HCT116 (cell line): Measurements from ENCODE around the gene SPSB3. TPM values are rescaled to one million over a fixed set of nuclear protein-coding genes. Genes with fewer than 3 reads are reported as not detected.

Source experiments
- ATAC-seq: fragments of 200-7000 bp; cut with Tn5 transposase; 2 replicates; pipeline ENCODE4 v1.9.1; 2020; ENCODE audit warnings: mild to moderate bottlenecking, moderate library complexity
- BruUV-seq: library from RNA; stranded (reverse); fragments of 400-500 nt; replicated peaks from 2 replicates; lab custom pipeline; 2021; lab: Mats Ljungman, UMichigan
- CTCF ChIA-PET: fragments of 300-600 bp; sonication (Branson Sonifier 250); formaldehyde crosslinking; loops from one replicate; lab custom pipeline; 2021; ENCODE audit warnings: antibody characterized with exemption; lab: Charles Lee
- POLR2A ChIA-PET: fragments of 300-600, 350-600 bp; sonication (Branson Sonifier 250); formaldehyde crosslinking; loops from one replicate; lab custom pipeline; 2021; ENCODE audit warnings: antibody characterized with exemption; lab: Charles Lee
- RAD21 ChIA-PET, 2 experiments: fragments of 300-600 bp; sonication (Branson Sonifier 250); formaldehyde crosslinking; loops; one replicate each; lab custom pipeline; 2023; ENCODE audit warnings: low total read pairs in 2 of 2; ENCODE audit not compliant: uncharacterized antibody in 2 of 2, unreplicated experiment in 2 of 2, low non-redundant PET in 1 of 2; lab: Charles Lee
- DNase-seq: peaks from one replicate; pipeline ENCODE4 v3.0.0-alpha.2; 2010; ENCODE audit warnings: low read depth, low spot score
- H2AFZ ChIP-seq: fragments of 200-600 bp; shearing (Covaris generic), sonication (generic); 2 replicates; pipeline ENCODE4 v1.6.1; 2017; ENCODE audit warnings: low read depth, mixed run types, mixed read lengths, antibody characterized with exemption, low read length; ENCODE audit not compliant: poor library complexity, severe bottlenecking
- H3K27ac ChIP-seq: 2 replicates; pipeline ENCODE4 v1.5.1; 2012; ENCODE audit warnings: low read depth, low read length
- H3K27me3 ChIP-seq: fragments of 200-600 bp; sonication (generic); 2 replicates; pipeline ENCODE4 v1.6.1; 2016; ENCODE audit warnings: mixed run types, low read length, mixed read lengths; ENCODE audit not compliant: insufficient read depth
- H3K36me3 ChIP-seq, 2 experiments: fragments of 200-500 bp in 1 of 2; fragments of 200-600 bp in 1 of 2; sonication (Bioruptor generic) in 1 of 2; sonication (generic) in 1 of 2; 2 replicates each; pipeline versions ENCODE4 v1.5.1 to v1.6.1; 2014 to 2016; ENCODE audit warnings: low read length in 2 of 2, inconsistent platforms in 1 of 2, mixed read lengths in 1 of 2, mixed run types in 1 of 2; ENCODE audit not compliant: insufficient read depth in 2 of 2, control insufficient read depth in 1 of 2
- H3K4me1 ChIP-seq, 2 experiments: fragments of 200-600 bp in 1 of 2; sonication (generic) in 1 of 2; 2 replicates each; pipeline versions ENCODE4 v1.5.1 to v1.6.1; 2012 to 2017; ENCODE audit warnings: low read length in 2 of 2, inconsistent platforms in 1 of 2, mild to moderate bottlenecking in 1 of 2, mixed read lengths in 1 of 2, mixed run types in 1 of 2, moderate library complexity in 1 of 2; ENCODE audit not compliant: insufficient read depth in 2 of 2, control insufficient read depth in 1 of 2
- H3K4me2 ChIP-seq: fragments of 200-600 bp; sonication (generic); 2 replicates; pipeline ENCODE4 v1.6.1; 2017; ENCODE audit warnings: mixed run types, low read length, mixed read lengths
- H3K4me3 ChIP-seq, 2 experiments: fragments of 200-600 bp in 1 of 2; sonication (generic) in 1 of 2; replicated peaks in 1 of 2; 2 replicates each; pipeline ENCODE4 v1.5.1; 2011 to 2016; ENCODE audit warnings: low read length in 2 of 2, control low read depth in 1 of 2, low read depth in 1 of 2, mild to moderate bottlenecking in 1 of 2, mixed read lengths in 1 of 2, mixed run types in 1 of 2
- H3K79me2 ChIP-seq: fragments of 200-600 bp; sonication (generic); 2 replicates; pipeline ENCODE4 v1.6.1; 2017; ENCODE audit warnings: mild to moderate bottlenecking, mixed run types, low read length, moderate library complexity, mixed read lengths; ENCODE audit not compliant: insufficient read depth
- H3K9ac ChIP-seq: fragments of 200-600 bp; sonication (generic); 2 replicates; pipeline ENCODE4 v1.6.1; 2016; ENCODE audit warnings: low read length, mixed read lengths
- H3K9me2 ChIP-seq: fragments of 200-600 bp; sonication (generic), shearing (Covaris generic); 2 replicates; pipeline ENCODE4 v1.6.1; 2017; ENCODE audit warnings: mixed run types, mild to moderate bottlenecking, moderate library complexity; ENCODE audit not compliant: insufficient read depth
- H3K9me3 ChIP-seq, 2 experiments: fragments of 200-500 bp in 1 of 2; fragments of 200-600 bp in 1 of 2; sonication (Bioruptor generic) in 1 of 2; sonication (generic) in 1 of 2; 2 replicates each; pipeline ENCODE4 v1.6.1; 2014 to 2017; ENCODE audit warnings: low read length in 2 of 2, mixed read lengths in 2 of 2, inconsistent platforms in 1 of 2, low read depth in 1 of 2, mild to moderate bottlenecking in 1 of 2, mixed run types in 1 of 2, moderate library complexity in 1 of 2; ENCODE audit not compliant: control insufficient read depth in 1 of 2, insufficient read depth in 1 of 2
- H4K20me1 ChIP-seq: fragments of 200-600 bp; sonication (generic), shearing (Covaris generic); 2 replicates; pipeline ENCODE4 v1.6.1; 2017; ENCODE audit warnings: mixed run types, mild to moderate bottlenecking, moderate library complexity; ENCODE audit not compliant: insufficient read depth
- CBX3 ChIP-seq: IDR thresholded peaks from 2 replicates; pipeline ENCODE4 v1.6.1; 2012; ENCODE audit warnings: low read depth
- CEBPB ChIP-seq: IDR thresholded peaks from 2 replicates; pipeline ENCODE4 v1.6.1; 2012; ENCODE audit warnings: low read depth
- EGR1 ChIP-seq: IDR thresholded peaks from 2 replicates; pipeline ENCODE4 v1.6.1; 2012; ENCODE audit warnings: low read depth
- ELF1 ChIP-seq: IDR thresholded peaks from 2 replicates; pipeline ENCODE4 v1.6.1; 2012; ENCODE audit warnings: low read depth, borderline replicate concordance
- EZH2phosphoT487 ChIP-seq: fragments of 200-600 bp; IDR thresholded peaks from 2 replicates; pipeline ENCODE4 v1.6.1; 2018; ENCODE audit warnings: antibody characterized with exemption, borderline replicate concordance
- JUND ChIP-seq: IDR thresholded peaks from 2 replicates; pipeline ENCODE4 v1.6.1; 2012
- POLR2A ChIP-seq: IDR thresholded peaks from 2 replicates; pipeline ENCODE4 v1.7.0; 2011; ENCODE audit warnings: borderline replicate concordance; ENCODE audit not compliant: insufficient read depth, insufficient read length; ENCODE audit errors: extremely low read depth
- POLR2AphosphoS5 ChIP-seq: IDR thresholded peaks from 2 replicates; pipeline ENCODE4 v1.6.1; 2011; ENCODE audit warnings: mild to moderate bottlenecking, low read depth, low read length, moderate library complexity
- SIN3A ChIP-seq: IDR thresholded peaks from 2 replicates; pipeline ENCODE4 v1.6.1; 2012; ENCODE audit warnings: low read depth
- SP1 ChIP-seq: IDR thresholded peaks from 2 replicates; pipeline ENCODE4 v1.6.1; 2012; ENCODE audit warnings: low read depth
- SRF ChIP-seq: IDR thresholded peaks from 2 replicates; pipeline ENCODE4 v1.6.1; 2012; ENCODE audit warnings: low read depth
- TCF7L2 ChIP-seq: IDR thresholded peaks from 2 replicates; pipeline ENCODE4 v1.7.0; 2011; ENCODE audit warnings: borderline replicate concordance, inconsistent platforms; ENCODE audit not compliant: insufficient read depth, insufficient read length; ENCODE audit errors: extremely low read depth
- YY1 ChIP-seq: IDR thresholded peaks from 2 replicates; pipeline ENCODE4 v1.6.1; 2011; ENCODE audit warnings: low read length, low read depth, moderate library complexity, mild to moderate bottlenecking; ENCODE audit not compliant: insufficient replicate concordance; ENCODE audit errors: extremely low read depth
- ZFX ChIP-seq: fragments of 450-650 bp; IDR thresholded peaks from 2 replicates; pipeline ENCODE4 v1.6.1; 2017
- ZNF274 ChIP-seq: fragments of 200-500 bp; sonication (Bioruptor generic); IDR thresholded peaks from 2 replicates; pipeline ENCODE4 v1.6.1; 2014; ENCODE audit warnings: mild to moderate bottlenecking, low read depth, low read length, inconsistent platforms
- intact Hi-C: fragments of 100-400 bp; cut with micrococcal nuclease; formaldehyde crosslinking; loops from 2 replicates; pipeline ENCODE4 v1.10.0; 2022
- total RNA-seq: library from RNA; stranded (reverse); gene quantifications from one replicate; pipeline ENCODE4 v1.2.1, GENCODE V29; 2021; ENCODE audit not compliant: unreplicated experiment
- TF ChIP-seq, protein P1 (sequence below): IDR thresholded peaks from 2 replicates; pipeline ENCODE4 v1.6.1; 2011; ENCODE audit warnings: mild to moderate bottlenecking, low read length, moderate library complexity; ENCODE audit not compliant: insufficient replicate concordance; ENCODE audit errors: extremely low read depth
- TF ChIP-seq, protein P2 (sequence below), 3 experiments: fragments of 200-600 bp in 1 of 3; sonication (generic) in 1 of 3; IDR thresholded peaks in 2 of 3; conservative IDR thresholded peaks in 1 of 3; 2 replicates each; pipeline ENCODE4 v1.5.1; 2012 to 2017; ENCODE audit warnings: low read depth in 2 of 3, low read length in 2 of 3, antibody characterized with exemption in 1 of 3, borderline replicate concordance in 1 of 3, control low read depth in 1 of 3, mild to moderate bottlenecking in 1 of 3, mixed read lengths in 1 of 3, mixed run types in 1 of 3, moderate library complexity in 1 of 3; ENCODE audit not compliant: insufficient read depth in 1 of 3

SPSB3 gene
- total RNA-seq, 1 experiment from 2014 or later, result 31.6 TPM

DNA sequence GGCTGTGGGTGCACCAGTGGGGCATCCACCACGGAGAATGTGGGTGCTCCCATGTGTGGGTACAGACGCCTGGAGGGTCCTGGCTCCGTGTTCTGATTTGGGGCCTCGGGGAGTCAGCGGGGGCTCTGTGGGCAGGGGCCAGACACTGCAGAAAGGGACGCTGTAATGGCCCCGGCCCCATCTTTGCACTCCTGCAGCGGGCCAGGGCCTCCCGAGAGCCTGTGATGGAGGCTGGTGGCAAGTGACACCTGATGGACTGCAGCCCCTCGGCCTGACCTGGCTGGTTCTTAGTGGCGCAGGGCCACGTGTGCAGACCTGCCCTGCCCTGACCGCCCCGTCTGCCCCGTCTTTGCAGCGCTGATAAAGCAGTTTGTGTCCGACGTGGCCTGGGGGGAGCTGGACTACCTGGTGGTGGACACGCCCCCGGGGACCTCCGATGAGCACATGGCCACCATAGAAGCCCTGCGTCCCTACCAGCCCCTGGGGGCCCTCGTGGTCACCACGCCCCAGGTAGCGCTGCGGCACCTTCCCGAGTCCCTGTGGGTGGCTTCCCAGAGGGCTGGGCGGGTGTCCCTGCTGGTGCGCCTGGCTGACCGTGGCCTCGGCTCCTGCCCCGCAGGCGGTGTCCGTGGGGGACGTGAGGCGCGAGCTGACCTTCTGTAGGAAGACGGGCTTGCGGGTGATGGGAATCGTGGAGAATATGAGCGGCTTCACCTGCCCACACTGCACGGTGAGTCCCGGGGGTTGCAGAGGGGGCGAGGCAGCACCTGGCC is 5.1 kb upstream of the SPSB3 start:
- Histone ChIP-seq H3K4me2 (no peak overlapping the region), H3K36me3 (peaks cover 0 to 5% of the 10 kb centered on the region in 2 experiments; a peak in 2 of 4 replicates), H3K9ac (no peak overlapping the region), H3K9me2 (no peaks in the 10 kb centered on the region), H3K4me3 (no peak overlapping the region), H3K9me3 (no peaks in the 10 kb centered on the region), H3K27ac (no peak overlapping the region), H2AFZ (no peak overlapping the region), H3K79me2 (peaks cover 47% of the 10 kb centered on the region), H3K27me3 (no peaks in the 10 kb centered on the region), H3K4me1 (peaks cover 0 to 6% of the 10 kb centered on the region in 2 experiments; a peak in 2 of 4 replicates), H4K20me1 (no peaks in the 10 kb centered on the region)
- ATAC-seq (no peak), DNase-seq (no peak)
- RAD21 ChIA-PET, result no interaction called here
- CTCF ChIA-PET, result no interaction called here
- intact Hi-C loops, result no loop called here
- BruUV-seq, result no TSS peak
- POLR2A ChIA-PET, result no interaction called here
- no peak for TF ChIP-seq SRF
- no peak for TF ChIP-seq EGR1
- no peak for TF ChIP-seq TCF7L2
- no peak for TF ChIP-seq JUND
- TF ChIP-seq ELF1, result no peak
- no peak for TF ChIP-seq YY1
- TF ChIP-seq CBX3, result no peak
- TF ChIP-seq SP1, result no peak
- no peak for TF ChIP-seq SIN3A
- no peak for TF ChIP-seq POLR2AphosphoS5
- TF ChIP-seq CEBPB, result no peak
- TF ChIP-seq POLR2A, result no peak

DNA sequence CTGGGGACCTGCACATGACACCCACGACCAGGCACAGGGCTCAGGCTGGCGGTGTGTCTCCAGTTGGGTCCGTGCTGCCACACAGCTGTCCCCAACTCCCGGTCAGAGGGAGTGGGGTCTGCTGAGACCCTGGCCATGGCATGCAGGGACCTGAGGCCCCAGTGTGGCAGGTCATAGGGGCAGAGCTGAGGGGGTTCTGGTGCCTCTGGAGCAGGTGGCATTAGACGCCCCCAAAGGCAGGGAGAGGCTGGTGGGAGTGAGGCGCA is 4.6 kb upstream of the SPSB3 start:
- H3K79me2 ChIP-seq, result peaks cover 47% of the 10 kb centered on the region
- intact Hi-C loops, result no loop called here
- CTCF ChIA-PET, result no interaction called here
- H3K9me2 ChIP-seq, result no peaks in the 10 kb centered on the region
- no peaks in the 10 kb centered on the region for H3K27me3 ChIP-seq
- H2AFZ ChIP-seq, result no peak overlapping the region
- H3K4me3 ChIP-seq, result no peak overlapping the region
- ATAC-seq, result no peak
- no TSS peak for BruUV-seq
- POLR2A ChIA-PET, result no interaction called here
- no peak for DNase-seq
- H3K9ac ChIP-seq, result no peak overlapping the region
- H3K4me1 ChIP-seq, result peaks cover 0 to 6% of the 10 kb centered on the region in 2 experiments; a peak in 2 of 4 replicates
- peaks cover 0 to 5% of the 10 kb centered on the region in 2 experiments; a peak in 2 of 4 replicates for H3K36me3 ChIP-seq
- no peaks in the 10 kb centered on the region for H4K20me1 ChIP-seq
- RAD21 ChIA-PET, result no interaction called here
- no peak overlapping the region for H3K4me2 ChIP-seq
- no peaks in the 10 kb centered on the region for H3K9me3 ChIP-seq
- no peak overlapping the region for H3K27ac ChIP-seq
- TF ChIP-seq, protein P1, sequence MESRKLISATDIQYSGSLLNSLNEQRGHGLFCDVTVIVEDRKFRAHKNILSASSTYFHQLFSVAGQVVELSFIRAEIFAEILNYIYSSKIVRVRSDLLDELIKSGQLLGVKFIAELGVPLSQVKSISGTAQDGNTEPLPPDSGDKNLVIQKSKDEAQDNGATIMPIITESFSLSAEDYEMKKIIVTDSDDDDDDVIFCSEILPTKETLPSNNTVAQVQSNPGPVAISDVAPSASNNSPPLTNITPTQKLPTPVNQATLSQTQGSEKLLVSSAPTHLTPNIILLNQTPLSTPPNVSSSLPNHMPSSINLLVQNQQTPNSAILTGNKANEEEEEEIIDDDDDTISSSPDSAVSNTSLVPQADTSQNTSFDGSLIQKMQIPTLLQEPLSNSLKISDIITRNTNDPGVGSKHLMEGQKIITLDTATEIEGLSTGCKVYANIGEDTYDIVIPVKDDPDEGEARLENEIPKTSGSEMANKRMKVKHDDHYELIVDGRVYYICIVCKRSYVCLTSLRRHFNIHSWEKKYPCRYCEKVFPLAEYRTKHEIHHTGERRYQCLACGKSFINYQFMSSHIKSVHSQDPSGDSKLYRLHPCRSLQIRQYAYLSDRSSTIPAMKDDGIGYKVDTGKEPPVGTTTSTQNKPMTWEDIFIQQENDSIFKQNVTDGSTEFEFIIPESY, result no peak
- TF ChIP-seq TCF7L2 (no peak), SP1 (no peak), ZFX (no peak), ZNF274 (no peak), EZH2phosphoT487 (no peak), ELF1 (no peak)
- TF ChIP-seq, protein P2, sequence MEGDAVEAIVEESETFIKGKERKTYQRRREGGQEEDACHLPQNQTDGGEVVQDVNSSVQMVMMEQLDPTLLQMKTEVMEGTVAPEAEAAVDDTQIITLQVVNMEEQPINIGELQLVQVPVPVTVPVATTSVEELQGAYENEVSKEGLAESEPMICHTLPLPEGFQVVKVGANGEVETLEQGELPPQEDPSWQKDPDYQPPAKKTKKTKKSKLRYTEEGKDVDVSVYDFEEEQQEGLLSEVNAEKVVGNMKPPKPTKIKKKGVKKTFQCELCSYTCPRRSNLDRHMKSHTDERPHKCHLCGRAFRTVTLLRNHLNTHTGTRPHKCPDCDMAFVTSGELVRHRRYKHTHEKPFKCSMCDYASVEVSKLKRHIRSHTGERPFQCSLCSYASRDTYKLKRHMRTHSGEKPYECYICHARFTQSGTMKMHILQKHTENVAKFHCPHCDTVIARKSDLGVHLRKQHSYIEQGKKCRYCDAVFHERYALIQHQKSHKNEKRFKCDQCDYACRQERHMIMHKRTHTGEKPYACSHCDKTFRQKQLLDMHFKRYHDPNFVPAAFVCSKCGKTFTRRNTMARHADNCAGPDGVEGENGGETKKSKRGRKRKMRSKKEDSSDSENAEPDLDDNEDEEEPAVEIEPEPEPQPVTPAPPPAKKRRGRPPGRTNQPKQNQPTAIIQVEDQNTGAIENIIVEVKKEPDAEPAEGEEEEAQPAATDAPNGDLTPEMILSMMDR (IDR thresholded peaks at IDR 0.05 in 2 of 3, conservative IDR thresholded peaks at IDR 0.05 in 1 of 3; ENCODE audit: borderline replicate concordance in 1 of 3, insufficient read depth in 1 of 3, low read depth in 2 of 3, low read length in 2 of 3), result no peak
